ENCODE data around the gene E2F4. TPM values are rescaled to one million over a fixed set of nuclear protein-coding genes. Genes with fewer than 3 reads are reported as not detected.

E2F4 gene
- total and polyA plus RNA-seq, 2 of the 13 experiments (the other 11 are each of a cell fraction or from before 2014, with no cell fraction given): 84.8 to 91.2 TPM

GRCh38 chr16:67194260-67194659, 2.3 kb downstream of the E2F4 start:
- in situ Hi-C loops (cut with HindIII; ENCODE audit: extremely low pct_ligation_motif_present, low pct_unique_long_range_greater_than_20kb) (no loop called here), intact Hi-C loops (cut with micrococcal nuclease; ENCODE audit: unreplicated experiment) (no loop called here)
- Histone ChIP-seq H2AFZ (ENCODE audit: low read length) (no peak overlapping the region), H3K79me2 (ENCODE audit: insufficient read depth, low read length) (peaks cover 21% of the 10 kb centered on the region), H3K27ac (ENCODE audit: extremely low read length, insufficient read depth, low read length) (no peak overlapping the region), H3K27me3 (ENCODE audit: control insufficient read depth in 1 of 2, insufficient read depth in 2 of 2, low read length in 2 of 2) (peaks cover 0 to 11% of the 10 kb centered on the region in 2 experiments; a peak in 2 of 5 replicates), H3K4me3 (replicated peaks in 1 of 3; ENCODE audit: insufficient read depth in 1 of 3, low read depth in 2 of 3, low read length in 3 of 3) (no peak overlapping the region; a peak in 1 of 6 replicates), H4K20me1 (ENCODE audit: insufficient read depth, low read length) (no peaks in the 10 kb centered on the region; the same call in 1 of the 2 replicates), H3K4me1 (ENCODE audit: insufficient read depth, low read length) (peaks cover 38% of the 10 kb centered on the region), H3K4me2 (ENCODE audit: low read depth, low read length) (no peak overlapping the region), H3K9ac (ENCODE audit: insufficient read depth, low read depth, low read length) (peak overlapping the region; percentile 98; the same call in 1 of the 2 replicates), H3K36me3 (replicated peaks in 1 of 2; ENCODE audit: control insufficient read depth in 1 of 2, insufficient read depth in 2 of 2, low read length in 2 of 2) (peaks cover 32 to 54% of the 10 kb centered on the region in 2 experiments), H3K9me3 (ENCODE audit: low read length) (no peaks in the 10 kb centered on the region)
- CTCF ChIA-PET (ENCODE audit: low intra/inter-chr PET ratio, low total read pairs): no interaction called here
- POLR2A ChIA-PET: interaction anchor here (1.1 kb wide), 1 partner anchor 14 kb away, joined by 3 read pairs; no protein-coding TSS in a partner anchor
- FAIRE-seq (no peak), ATAC-seq (no peak), DNase-seq (ENCODE audit: low spot score) (no peak)
- no TSS peak for BruUV-seq (replicated peaks)
- 98% methylated on average over 6 of the region's 6 CpGs for WGBS (ENCODE audit: low lambda C conversion rate)
- TF ChIP-seq ZNF274 (CRISPR knock-in tag; IDR thresholded peaks at IDR 0.05): 0 out of 2 replicates have a peak, but pooled peaks have one; percentile 43
- no peak for TF ChIP-seq ZBTB42 (CRISPR knock-in tag; IDR thresholded peaks at IDR 0.05)
- 0 out of 2 replicates have a peak, but pooled peaks have one; percentile 10 for TF ChIP-seq ZNF670 (CRISPR knock-in tag; IDR thresholded peaks at IDR 0.05; ENCODE audit: borderline replicate concordance)
- TF ChIP-seq CAMTA2 (CRISPR knock-in tag; IDR thresholded peaks at IDR 0.05; ENCODE audit: borderline replicate concordance): no peak
- no peak for TF ChIP-seq ZZZ3 (CRISPR knock-in tag; IDR thresholded peaks at IDR 0.05; ENCODE audit: borderline replicate concordance)
- TF ChIP-seq FOXC1 (CRISPR knock-in tag; IDR thresholded peaks at IDR 0.05; ENCODE audit: borderline replicate concordance): no peak
- no peak for TF ChIP-seq MBNL3 (CRISPR knock-in tag; conservative IDR thresholded peaks at IDR 0.05)
- TF ChIP-seq ZGPAT (CRISPR knock-in tag; IDR thresholded peaks at IDR 0.05): no peak
- no peak for TF ChIP-seq ZSCAN21 (CRISPR knock-in tag; IDR thresholded peaks at IDR 0.05; ENCODE audit: borderline replicate concordance)
- TF ChIP-seq FOXO1 (CRISPR knock-in tag; IDR thresholded peaks at IDR 0.05): no peak
- TF ChIP-seq MLLT10 (CRISPR knock-in tag; IDR thresholded peaks at IDR 0.05): no peak
- TF ChIP-seq ZSCAN9 (CRISPR knock-in tag; IDR thresholded peaks at IDR 0.05; ENCODE audit: borderline replicate concordance): no peak
- TF ChIP-seq EED (CRISPR knock-in tag; IDR thresholded peaks at IDR 0.05): 0 out of 2 replicates have a peak, but pooled peaks have one; percentile 57
- no peak for TF ChIP-seq NPAS2 (CRISPR knock-in tag; IDR thresholded peaks at IDR 0.05; ENCODE audit: borderline replicate concordance)
- no peak for TF ChIP-seq TBX3 (IDR thresholded peaks at IDR 0.05; ENCODE audit: borderline replicate concordance)
- TF ChIP-seq ZNF205 (CRISPR knock-in tag; IDR thresholded peaks at IDR 0.05): no peak
- TF ChIP-seq, protein P1, sequence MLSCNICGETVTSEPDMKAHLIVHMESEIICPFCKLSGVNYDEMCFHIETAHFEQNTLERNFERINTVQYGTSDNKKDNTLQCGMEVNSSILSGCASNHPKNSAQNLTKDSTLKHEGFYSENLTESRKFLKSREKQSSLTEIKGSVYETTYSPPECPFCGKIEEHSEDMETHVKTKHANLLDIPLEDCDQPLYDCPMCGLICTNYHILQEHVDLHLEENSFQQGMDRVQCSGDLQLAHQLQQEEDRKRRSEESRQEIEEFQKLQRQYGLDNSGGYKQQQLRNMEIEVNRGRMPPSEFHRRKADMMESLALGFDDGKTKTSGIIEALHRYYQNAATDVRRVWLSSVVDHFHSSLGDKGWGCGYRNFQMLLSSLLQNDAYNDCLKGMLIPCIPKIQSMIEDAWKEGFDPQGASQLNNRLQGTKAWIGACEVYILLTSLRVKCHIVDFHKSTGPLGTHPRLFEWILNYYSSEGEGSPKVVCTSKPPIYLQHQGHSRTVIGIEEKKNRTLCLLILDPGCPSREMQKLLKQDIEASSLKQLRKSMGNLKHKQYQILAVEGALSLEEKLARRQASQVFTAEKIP (CRISPR knock-in tag; IDR thresholded peaks at IDR 0.05; ENCODE audit: borderline replicate concordance): no peak
- no peak for TF ChIP-seq KDM1A (CRISPR knock-in tag; IDR thresholded peaks at IDR 0.05)
- TF ChIP-seq THAP9 (CRISPR knock-in tag; IDR thresholded peaks at IDR 0.05; ENCODE audit: borderline replicate concordance): no peak
- TF ChIP-seq ZMAT3 (CRISPR knock-in tag; conservative IDR thresholded peaks at IDR 0.05): no peak
- no peak for TF ChIP-seq KDM2A (CRISPR knock-in tag; IDR thresholded peaks at IDR 0.05; ENCODE audit: borderline replicate concordance, low read depth)
